ENCODE measurements around the gene SLC66A3.

Gene SLC66A3

DNA sequence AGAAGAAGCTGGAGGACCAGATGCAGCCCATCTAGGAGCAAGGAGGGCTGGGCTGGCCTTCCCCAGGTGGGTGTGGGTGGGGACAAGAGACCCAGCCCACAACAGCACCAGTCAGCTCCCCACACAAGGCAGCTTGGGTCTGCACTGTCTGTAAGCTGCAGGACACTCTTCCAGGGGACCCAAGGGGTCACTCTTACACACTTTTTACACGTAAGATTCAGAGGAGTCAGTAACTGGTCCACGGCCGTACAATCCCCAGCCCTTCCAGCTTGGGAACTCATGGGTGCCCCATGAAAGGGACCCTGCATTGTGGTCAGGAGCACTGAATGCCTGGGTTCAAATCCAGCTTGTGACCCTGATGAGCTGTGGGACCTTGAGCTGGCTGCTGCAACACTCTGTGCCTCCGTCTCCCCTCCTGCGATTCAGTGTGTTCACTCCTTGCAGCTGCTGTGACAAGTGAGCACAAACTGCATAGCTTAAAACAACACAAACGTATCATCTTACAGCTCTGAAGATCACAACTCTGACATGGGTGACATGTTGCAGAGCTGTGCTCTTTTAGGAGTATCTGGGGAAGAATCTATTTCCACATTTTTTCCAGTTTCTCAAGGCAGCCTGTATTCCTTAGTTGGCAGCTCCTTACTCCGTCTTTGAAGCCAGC is 11.1 kb upstream of the SLC66A3 start:
- no peak for DNase-seq (ENCODE audit: low read depth, low spot score)
- Histone ChIP-seq H3K4me3 (no peak overlapping the region), H3K9ac (ENCODE audit: insufficient read length) (no peak overlapping the region)

GRCh38 chr2:11144738-11145079 is 10.6 kb upstream of the SLC66A3 start:
- Histone ChIP-seq H3K27ac (no peak overlapping the region), H3K9me3 (ENCODE audit: low read depth, low read length) (no peaks in the 10 kb centered on the region), H3K9ac (ENCODE audit: insufficient read length) (no peak overlapping the region), H3K4me3 (no peak overlapping the region), H3K36me3 (ENCODE audit: insufficient read depth, low read length) (no peaks in the 10 kb centered on the region)
- DNase-seq (ENCODE audit: low read depth, low spot score) = no peak
- TF ChIP-seq POLR2AphosphoS5 (IDR thresholded peaks at IDR 0.05; ENCODE audit: borderline replicate concordance, low read depth, low read length) (no peak), EZH2 (IDR thresholded peaks at IDR 0.05) (no peak), FOXP2 (optimal IDR thresholded peaks at IDR 0.05; ENCODE audit: control extremely low read depth, extremely low read length, insufficient read depth) (no peak)

More for the DNA sequence above, 11.1 kb upstream of the SLC66A3 start:
- Histone ChIP-seq H3K27ac (no peak overlapping the region), H3K9me3 (ENCODE audit: low read depth, low read length) (no peaks in the 10 kb centered on the region), H3K36me3 (ENCODE audit: insufficient read depth, low read length) (no peaks in the 10 kb centered on the region)
- TF ChIP-seq FOXP2 (optimal IDR thresholded peaks at IDR 0.05; ENCODE audit: control extremely low read depth, extremely low read length, insufficient read depth) (no peak), POLR2AphosphoS5 (IDR thresholded peaks at IDR 0.05; ENCODE audit: borderline replicate concordance, low read depth, low read length) (no peak), EZH2 (IDR thresholded peaks at IDR 0.05) (no peak)

- Histone ChIP-seq H3K36me3 (ENCODE audit: insufficient read depth, low read length) (no peaks in the 10 kb centered on the region), H3K27ac (no peak overlapping the region), H3K9me3 (ENCODE audit: low read depth, low read length) (no peaks in the 10 kb centered on the region), H3K4me3 (no peak overlapping the region), H3K9ac (ENCODE audit: insufficient read length) (no peak overlapping the region)
- DNase-seq (ENCODE audit: low read depth, low spot score) = no peak
- no peak for TF ChIP-seq POLR2AphosphoS5 (IDR thresholded peaks at IDR 0.05; ENCODE audit: borderline replicate concordance, low read depth, low read length)
- TF ChIP-seq EZH2 (IDR thresholded peaks at IDR 0.05) = no peak
- no peak for TF ChIP-seq FOXP2 (optimal IDR thresholded peaks at IDR 0.05; ENCODE audit: control extremely low read depth, extremely low read length, insufficient read depth)
Measured at GRCh38 chr2:11145350-11145749, 9.9 kb upstream of the SLC66A3 start.

DNA sequence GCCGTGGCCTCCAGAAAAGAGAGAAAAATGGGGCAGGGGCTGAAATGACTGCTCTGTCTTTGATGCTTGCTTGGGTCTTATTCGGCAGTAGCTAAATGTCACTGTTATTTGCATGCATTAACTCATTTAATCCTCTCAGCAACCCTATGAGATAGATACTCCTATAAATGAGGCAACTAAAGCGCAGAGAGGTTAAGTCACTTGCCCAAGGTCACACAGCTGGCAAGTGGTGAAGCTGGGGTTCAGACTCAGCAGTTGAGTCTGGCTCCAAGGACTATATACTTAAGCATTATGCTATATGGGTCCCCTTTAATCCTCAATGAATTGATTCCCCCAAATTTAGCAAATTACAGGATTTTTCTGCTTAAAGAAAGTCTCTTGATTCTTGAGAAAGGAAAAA is 9.2 kb upstream of the SLC66A3 start:
- H3K27ac ChIP-seq = no peak overlapping the region
- no peak overlapping the region for H3K4me3 ChIP-seq
- TF ChIP-seq FOXP2 (optimal IDR thresholded peaks at IDR 0.05; ENCODE audit: control extremely low read depth, extremely low read length, insufficient read depth) (no peak), EZH2 (IDR thresholded peaks at IDR 0.05) (no peak), POLR2AphosphoS5 (IDR thresholded peaks at IDR 0.05; ENCODE audit: borderline replicate concordance, low read depth, low read length) (no peak)
- no peaks in the 10 kb centered on the region for H3K36me3 ChIP-seq (ENCODE audit: insufficient read depth, low read length)
- no peak overlapping the region for H3K9ac ChIP-seq (ENCODE audit: insufficient read length)
- no peaks in the 10 kb centered on the region for H3K9me3 ChIP-seq (ENCODE audit: low read depth, low read length)
- no peak for DNase-seq (ENCODE audit: low read depth, low spot score)

DNA sequence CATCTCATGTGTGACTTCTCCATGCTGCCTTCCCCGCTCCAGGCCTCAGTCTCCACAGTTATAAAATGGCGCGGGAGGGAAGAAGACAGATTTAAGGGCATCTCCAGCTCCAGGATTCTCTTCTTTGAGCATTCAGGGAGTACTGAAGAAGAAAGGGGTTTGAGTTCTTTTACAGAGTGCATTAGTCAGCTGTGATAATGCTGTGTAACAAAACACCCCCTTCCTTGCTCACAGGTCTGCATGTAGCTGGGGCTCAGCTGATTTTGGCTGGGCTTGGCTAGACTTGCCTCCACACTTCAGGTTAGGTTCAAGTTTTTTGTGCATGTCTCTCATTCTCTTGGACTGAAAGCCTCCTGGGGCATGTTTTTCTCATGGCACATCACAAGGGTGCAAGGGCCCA is 8.0 kb upstream of the SLC66A3 start:
- no peak overlapping the region for H3K4me3 ChIP-seq
- no peak overlapping the region for H3K9ac ChIP-seq (ENCODE audit: insufficient read length)
- no peak for DNase-seq (ENCODE audit: low read depth, low spot score)
- no peak overlapping the region for H3K27ac ChIP-seq
- H3K9me3 ChIP-seq (ENCODE audit: low read depth, low read length) = no peaks in the 10 kb centered on the region
- no peaks in the 10 kb centered on the region for H3K36me3 ChIP-seq (ENCODE audit: insufficient read depth, low read length)
- no peak for TF ChIP-seq EZH2 (IDR thresholded peaks at IDR 0.05)

DNA sequence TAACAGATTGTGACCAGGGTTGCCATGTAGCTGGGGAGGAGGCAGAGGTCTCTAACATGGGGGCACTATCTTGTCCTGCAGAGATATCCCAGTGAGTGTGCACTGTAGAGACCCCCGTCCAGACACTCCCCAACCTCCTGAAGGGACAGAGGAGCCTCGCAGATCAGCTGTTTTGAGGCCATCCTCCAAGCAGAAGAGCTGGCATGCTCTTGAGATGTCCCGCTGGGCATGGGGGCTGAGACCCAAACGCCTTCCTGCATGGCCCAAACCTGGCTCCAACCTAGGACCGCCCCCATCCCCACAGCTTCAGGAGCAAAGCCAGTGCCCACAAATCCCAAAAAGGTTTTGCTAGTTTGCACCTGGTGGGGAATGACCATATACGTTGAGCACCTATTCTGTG is 2.7 kb upstream of the SLC66A3 start:
- TF ChIP-seq EZH2 (IDR thresholded peaks at IDR 0.05) (no peak), POLR2AphosphoS5 (IDR thresholded peaks at IDR 0.05; ENCODE audit: borderline replicate concordance, low read depth, low read length) (no peak), FOXP2 (optimal IDR thresholded peaks at IDR 0.05; ENCODE audit: control extremely low read depth, extremely low read length, insufficient read depth) (no peak)
- H3K36me3 ChIP-seq (ENCODE audit: insufficient read depth, low read length) = no peaks in the 10 kb centered on the region
- H3K27ac ChIP-seq = no peak overlapping the region
- no peak overlapping the region for H3K4me3 ChIP-seq
- H3K9ac ChIP-seq (ENCODE audit: insufficient read length) = no peak overlapping the region
- DNase-seq (ENCODE audit: low read depth, low spot score) = no peak
- H3K9me3 ChIP-seq (ENCODE audit: low read depth, low read length) = no peaks in the 10 kb centered on the region

- TF ChIP-seq EZH2 (IDR thresholded peaks at IDR 0.05) = no peak
- Histone ChIP-seq H3K36me3 (ENCODE audit: insufficient read depth, low read length) (no peaks in the 10 kb centered on the region), H3K9me3 (ENCODE audit: low read depth, low read length) (no peaks in the 10 kb centered on the region), H3K27ac (peak overlapping the region; percentile 57; the same call in 1 of the 2 replicates), H3K4me3 (peak overlapping the region; percentile 91), H3K9ac (ENCODE audit: insufficient read length) (peak overlapping the region; percentile 76)
- DNase-seq (ENCODE audit: low read depth, low spot score) = no peak
Measured at GRCh38 chr2:11154016-11154922, 998 bp upstream of the SLC66A3 start.

DNA sequence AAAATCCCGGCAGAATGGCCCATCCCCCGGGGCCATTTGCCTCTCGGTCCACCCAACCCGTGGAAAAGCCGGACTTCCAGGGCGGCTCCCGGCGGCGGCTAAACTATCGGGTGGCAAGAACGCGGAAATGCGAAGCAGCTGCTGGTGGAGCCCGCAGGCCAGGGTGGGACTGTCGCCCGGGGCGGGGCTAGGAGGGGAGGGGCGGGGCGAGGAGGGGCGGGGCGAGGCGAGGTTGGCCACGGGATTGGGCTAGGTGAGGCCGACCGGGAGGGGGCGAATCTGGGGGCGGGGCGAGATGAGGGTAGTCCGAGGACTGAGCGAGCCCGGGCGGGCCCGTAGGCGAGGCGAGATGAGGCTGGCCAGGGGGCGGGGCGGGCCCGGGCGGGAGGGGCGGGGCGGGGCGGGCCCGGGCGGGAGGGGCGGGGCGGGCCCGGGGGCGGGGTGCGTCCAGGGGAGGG is 315 bp upstream of the SLC66A3 start:
- Histone ChIP-seq H3K27ac (peak overlapping the region; percentile 57; the same call in 1 of the 2 replicates), H3K9me3 (ENCODE audit: low read depth, low read length) (no peaks in the 10 kb centered on the region), H3K9ac (ENCODE audit: insufficient read length) (peak overlapping the region; percentile 76), H3K4me3 (peak overlapping the region; percentile 92), H3K36me3 (ENCODE audit: insufficient read depth, low read length) (no peaks in the 10 kb centered on the region)
- DNase-seq (ENCODE audit: low read depth, low spot score) = no peak
- TF ChIP-seq EZH2 (IDR thresholded peaks at IDR 0.05) (no peak), FOXP2 (optimal IDR thresholded peaks at IDR 0.05; ENCODE audit: control extremely low read depth, extremely low read length, insufficient read depth) (no peak), POLR2AphosphoS5 (IDR thresholded peaks at IDR 0.05; ENCODE audit: borderline replicate concordance, low read depth, low read length) (peak; percentile 53)

Data from SK-N-MC (cell line).